HG03457 (cell line): ENCODE measurements around the gene MAP7D3.
"Not testable (repeated sequence)": the region's sequence is repeated elsewhere in the genome, so short reads cannot be mapped to it uniquely, and the experiment has no call there.

Source experiments
- ATAC-seq: cut with Tn5 transposase; IDR thresholded peaks from one replicate; pipeline ENCODE4 v1.9.1; 2021; ENCODE audit warnings: moderate number of reproducible peaks; ENCODE audit not compliant: unreplicated experiment

Gene MAP7D3

GRCh38 chrX:136186023-136186413 is 65.2 kb downstream of the MAP7D3 start:
- ATAC-seq: no peak

GRCh38 chrX:136185401-136186022 is 65.7 kb downstream of the MAP7D3 start:
- ATAC-seq: no peak

- ATAC-seq: no peak
These were observed 67.3 kb downstream of the MAP7D3 start for GRCh38 chrX:136183917-136184316.

GRCh38 chrX:136183172-136183571 is 68.0 kb downstream of the MAP7D3 start:
- no peak for ATAC-seq

GRCh38 chrX:136182414-136182813 is 68.8 kb downstream of the MAP7D3 start:
- no peak for ATAC-seq

GRCh38 chrX:136179133-136179532 is 72.1 kb downstream of the MAP7D3 start:
- ATAC-seq: no peak

GRCh38 chrX:136176399-136176825 is 74.8 kb downstream of the MAP7D3 start:
- ATAC-seq: no peak

- ATAC-seq: no peak
These were observed 79.8 kb downstream of the MAP7D3 start for GRCh38 chrX:136171420-136171819.

GRCh38 chrX:136170139-136170800 is 80.9 kb downstream of the MAP7D3 start:
- no peak for ATAC-seq

GRCh38 chrX:136168929-136169735 is 82.1 kb downstream of the MAP7D3 start:
- no peak for ATAC-seq

GRCh38 chrX:136167989-136168388 is 83.2 kb downstream of the MAP7D3 start:
- not testable (repeated sequence) for ATAC-seq

- no peak for ATAC-seq
These were observed 84.9 kb downstream of the MAP7D3 start for GRCh38 chrX:136166221-136166855.

- no peak for ATAC-seq
These were observed 85.8 kb downstream of the MAP7D3 start for GRCh38 chrX:136165406-136165805.

- ATAC-seq: no peak
These were observed 87.5 kb downstream of the MAP7D3 start for GRCh38 chrX:136163689-136164088.
